Fibroblast of the aortic adventitia (primary cell): ENCODE measurements around the gene RNF220. TPM values are rescaled to one million over a fixed set of nuclear protein-coding genes. Genes with fewer than 3 reads are reported as not detected.

Source experiments
- DNase-seq: peaks from one replicate; pipeline ENCODE4 v3.0.0-alpha.2; 2010; ENCODE audit warnings: low read depth
- H3K4me3 ChIP-seq: 2 replicates; pipeline ENCODE4 v1.5.1; 2011; ENCODE audit warnings: low read depth, mild to moderate bottlenecking, control low read depth, low read length, moderate library complexity
- total RNA-seq: library from RNA; depleted of rRNA; stranded (reverse); fragments of >200 nt; gene quantifications from 2 replicates; pipeline ENCODE4 v1.2.3, GENCODE V29; 2012; ENCODE audit warnings: low replicate concordance
- TF ChIP-seq, protein P1 (sequence below): IDR thresholded peaks from 2 replicates; pipeline ENCODE4 v1.5.1; 2011; ENCODE audit warnings: mild to moderate bottlenecking, low read length, control low read depth, inconsistent platforms; ENCODE audit not compliant: insufficient read depth

Gene RNF220
- total RNA-seq, 1 donor = 51.2 TPM

DNA sequence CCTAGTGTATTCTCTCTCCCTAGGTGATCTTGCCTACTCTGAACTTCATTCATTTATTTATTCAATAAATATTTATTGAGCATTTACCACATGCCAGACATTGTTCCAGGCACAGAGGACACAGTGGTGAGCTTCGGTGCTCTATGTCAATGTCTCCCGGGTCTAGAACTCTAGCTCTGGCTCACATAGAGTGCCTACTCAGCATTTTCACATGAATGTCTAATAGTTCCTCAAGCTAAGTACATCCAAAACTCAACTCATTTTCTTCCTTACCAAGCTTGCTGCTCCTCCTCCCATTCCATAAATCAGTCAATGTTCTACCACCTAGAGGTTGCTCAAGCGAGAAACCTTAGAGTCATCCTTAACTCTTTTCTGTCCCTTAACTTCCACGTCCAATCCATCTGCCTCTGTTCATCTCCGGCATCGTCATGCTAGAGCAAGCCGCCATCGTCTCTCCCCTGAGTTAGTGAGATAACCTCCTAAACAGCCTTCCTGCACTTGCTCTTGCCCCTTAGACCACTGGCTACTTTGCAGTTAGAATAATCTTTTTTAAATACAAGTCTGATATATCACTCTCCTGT, 201.7 kb downstream of the RNF220 start:
- DNase-seq = no peak
- TF ChIP-seq, protein P1, sequence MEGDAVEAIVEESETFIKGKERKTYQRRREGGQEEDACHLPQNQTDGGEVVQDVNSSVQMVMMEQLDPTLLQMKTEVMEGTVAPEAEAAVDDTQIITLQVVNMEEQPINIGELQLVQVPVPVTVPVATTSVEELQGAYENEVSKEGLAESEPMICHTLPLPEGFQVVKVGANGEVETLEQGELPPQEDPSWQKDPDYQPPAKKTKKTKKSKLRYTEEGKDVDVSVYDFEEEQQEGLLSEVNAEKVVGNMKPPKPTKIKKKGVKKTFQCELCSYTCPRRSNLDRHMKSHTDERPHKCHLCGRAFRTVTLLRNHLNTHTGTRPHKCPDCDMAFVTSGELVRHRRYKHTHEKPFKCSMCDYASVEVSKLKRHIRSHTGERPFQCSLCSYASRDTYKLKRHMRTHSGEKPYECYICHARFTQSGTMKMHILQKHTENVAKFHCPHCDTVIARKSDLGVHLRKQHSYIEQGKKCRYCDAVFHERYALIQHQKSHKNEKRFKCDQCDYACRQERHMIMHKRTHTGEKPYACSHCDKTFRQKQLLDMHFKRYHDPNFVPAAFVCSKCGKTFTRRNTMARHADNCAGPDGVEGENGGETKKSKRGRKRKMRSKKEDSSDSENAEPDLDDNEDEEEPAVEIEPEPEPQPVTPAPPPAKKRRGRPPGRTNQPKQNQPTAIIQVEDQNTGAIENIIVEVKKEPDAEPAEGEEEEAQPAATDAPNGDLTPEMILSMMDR = no peak
- no peak overlapping the region for H3K4me3 ChIP-seq

DNA sequence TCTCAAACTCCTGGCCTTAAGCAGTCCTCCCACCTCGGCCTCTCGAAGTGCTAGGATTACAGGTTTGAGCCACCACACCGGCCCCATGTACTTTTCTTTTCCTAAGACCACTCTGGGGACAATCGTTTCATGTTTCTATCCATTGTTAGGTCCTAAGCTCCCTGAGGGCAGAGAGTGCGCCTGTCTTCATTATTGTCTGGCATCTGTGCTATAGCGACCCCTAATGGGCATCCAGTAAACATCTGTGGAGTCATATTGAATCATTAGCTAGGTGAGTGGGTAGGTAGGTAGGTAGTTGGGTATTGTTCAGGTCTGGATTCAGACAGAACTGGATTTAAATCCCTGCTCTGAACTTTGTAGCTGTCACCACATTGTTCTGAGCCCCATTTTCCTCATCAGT, 203.1 kb downstream of the RNF220 start:
- TF ChIP-seq, protein P1 = peak; percentile 23
- no peak for DNase-seq
- H3K4me3 ChIP-seq = no peak overlapping the region

DNA sequence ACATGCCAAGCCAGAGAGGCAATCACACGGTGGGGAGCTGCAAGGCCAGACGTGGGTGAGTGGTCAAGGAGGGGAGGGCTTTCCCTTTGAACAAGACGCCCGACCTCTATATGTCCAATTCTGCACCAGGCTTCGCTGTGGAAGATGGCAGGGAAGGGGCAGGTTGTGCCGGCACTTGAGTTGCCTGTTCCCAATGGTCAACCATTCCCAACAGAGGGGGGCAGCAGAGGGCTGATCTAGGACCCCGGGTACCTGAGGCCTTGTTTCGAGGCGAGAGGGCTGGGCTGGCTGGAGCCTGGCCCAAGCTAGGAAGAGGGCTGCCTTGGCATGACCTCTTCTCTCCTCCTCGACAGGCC, 204.3 kb downstream of the RNF220 start:
- TF ChIP-seq, protein P1 = peak; percentile 72
- DNase-seq = peak; percentile 62
- H3K4me3 ChIP-seq = no peak overlapping the region

DNA sequence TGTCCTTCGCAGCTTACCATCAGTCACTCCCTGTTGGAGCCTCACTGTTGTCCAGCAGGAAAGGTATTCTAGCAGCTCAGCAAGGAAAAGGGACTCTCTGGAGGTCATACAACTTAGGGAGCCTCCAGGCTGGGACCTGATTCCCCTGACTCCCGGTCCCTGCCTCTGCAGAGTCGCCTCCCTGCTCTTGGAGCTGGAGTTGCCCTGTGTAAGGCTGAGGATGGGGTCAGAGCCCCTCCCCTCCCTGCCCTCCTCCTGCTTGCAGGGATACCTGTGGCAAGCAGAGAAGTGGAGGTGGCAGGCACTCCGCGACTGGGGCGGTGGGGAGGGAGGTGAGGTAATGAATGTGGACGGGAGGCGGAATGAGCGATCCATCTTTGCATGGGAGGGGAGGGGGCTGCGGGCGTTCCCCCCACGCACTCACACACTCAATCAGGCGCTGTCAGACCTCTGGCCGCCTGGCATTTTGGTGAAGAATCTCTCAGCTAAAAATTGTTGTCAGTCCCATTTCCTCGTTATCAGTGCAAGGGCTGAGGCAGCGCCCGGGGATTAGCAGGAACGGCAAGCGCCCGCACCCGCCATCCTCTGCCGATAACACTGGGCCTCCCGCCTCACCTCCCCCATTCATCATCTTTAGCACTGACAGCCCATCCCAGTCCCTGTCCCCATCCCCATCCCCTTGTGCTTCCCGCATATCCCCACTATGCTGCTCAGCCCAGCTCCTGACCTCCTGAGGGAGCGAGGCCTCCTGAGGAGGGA, 204.9 kb downstream of the RNF220 start:
- no peak overlapping the region for H3K4me3 ChIP-seq
- TF ChIP-seq, protein P1 = no peak
- DNase-seq = no peak

DNA sequence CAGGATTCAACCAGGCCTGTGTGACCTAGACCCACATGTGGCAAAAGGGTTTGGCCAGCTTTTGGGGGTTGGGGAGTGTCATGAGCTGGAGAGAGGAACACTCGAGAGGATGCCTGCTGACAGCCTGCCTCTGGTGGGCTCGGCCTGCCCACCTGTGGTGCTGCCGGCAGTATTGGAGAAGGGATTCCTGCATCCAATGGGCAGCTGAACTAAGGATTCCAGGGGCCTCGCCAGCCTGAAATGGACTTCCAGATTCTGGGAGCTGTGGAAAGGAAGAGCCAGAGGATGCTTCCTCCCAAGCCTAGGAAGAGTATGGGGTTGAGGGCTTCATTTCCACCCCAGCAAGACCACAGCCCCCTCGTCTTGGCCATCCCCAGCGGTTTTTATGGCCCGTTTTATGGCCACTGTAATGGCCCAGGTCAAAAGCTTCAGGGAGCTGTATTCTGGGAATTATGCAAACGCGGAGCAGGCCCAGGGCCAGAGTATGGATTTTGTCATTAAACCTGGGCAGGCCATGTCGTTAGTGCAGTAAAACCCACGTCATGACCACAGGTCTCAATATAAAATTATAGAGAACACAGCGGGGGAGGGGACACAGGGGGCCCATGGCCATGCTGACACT, 205.6 kb downstream of the RNF220 start:
- no peak overlapping the region for H3K4me3 ChIP-seq
- DNase-seq = no peak
- TF ChIP-seq, protein P1 = no peak

DNA sequence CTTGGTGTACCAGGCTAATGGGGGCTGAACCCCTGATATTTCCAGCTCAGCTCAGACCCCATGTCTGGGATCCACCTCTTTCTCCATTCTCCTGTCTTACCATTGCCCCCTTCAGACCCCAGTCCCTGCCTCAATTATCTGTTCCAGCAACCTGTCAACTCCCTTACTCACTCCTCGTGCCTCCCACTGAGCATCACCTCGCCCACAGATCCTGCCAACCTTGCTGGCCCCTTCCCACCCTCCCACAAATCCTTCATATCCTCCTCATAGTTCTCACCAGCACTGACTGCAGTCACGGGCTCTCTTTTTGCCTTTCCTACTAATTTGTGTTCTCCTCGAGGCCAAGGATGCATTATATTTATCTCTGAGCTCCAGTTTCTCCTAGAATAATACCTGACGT, 206.4 kb downstream of the RNF220 start:
- no peak for DNase-seq
- H3K4me3 ChIP-seq = no peak overlapping the region
- TF ChIP-seq, protein P1 = no peak
